Gastrocnemius medialis (tissue), 4 donors: ENCODE data around the gene CCDC106.

ENCODE experiments used
- POLR2A ChIP-seq, 2 donors: fragments of 450-650 bp; IDR thresholded peaks; one replicate each; pipeline ENCODE4 v1.6.1; 2017; ENCODE audit warnings: antibody characterized with exemption in 2 of 2, mild to moderate bottlenecking in 2 of 2, moderate library complexity in 2 of 2
- TF ChIP-seq, protein P1 (sequence below), 5 experiments: fragments of 450-650 bp in 3 of 5; fragments of 200-600 bp in 2 of 5; sonication (generic) in 2 of 5; IDR thresholded peaks in 4 of 5; conservative IDR thresholded peaks in 1 of 5; 1 replicate in 4 of 5; 2 replicates in 1 of 5; pipeline ENCODE4 v1.5.1; 2016 to 2019; ENCODE audit warnings: antibody characterized with exemption in 5 of 5, mild to moderate bottlenecking in 3 of 5, moderate library complexity in 3 of 5

DNA sequence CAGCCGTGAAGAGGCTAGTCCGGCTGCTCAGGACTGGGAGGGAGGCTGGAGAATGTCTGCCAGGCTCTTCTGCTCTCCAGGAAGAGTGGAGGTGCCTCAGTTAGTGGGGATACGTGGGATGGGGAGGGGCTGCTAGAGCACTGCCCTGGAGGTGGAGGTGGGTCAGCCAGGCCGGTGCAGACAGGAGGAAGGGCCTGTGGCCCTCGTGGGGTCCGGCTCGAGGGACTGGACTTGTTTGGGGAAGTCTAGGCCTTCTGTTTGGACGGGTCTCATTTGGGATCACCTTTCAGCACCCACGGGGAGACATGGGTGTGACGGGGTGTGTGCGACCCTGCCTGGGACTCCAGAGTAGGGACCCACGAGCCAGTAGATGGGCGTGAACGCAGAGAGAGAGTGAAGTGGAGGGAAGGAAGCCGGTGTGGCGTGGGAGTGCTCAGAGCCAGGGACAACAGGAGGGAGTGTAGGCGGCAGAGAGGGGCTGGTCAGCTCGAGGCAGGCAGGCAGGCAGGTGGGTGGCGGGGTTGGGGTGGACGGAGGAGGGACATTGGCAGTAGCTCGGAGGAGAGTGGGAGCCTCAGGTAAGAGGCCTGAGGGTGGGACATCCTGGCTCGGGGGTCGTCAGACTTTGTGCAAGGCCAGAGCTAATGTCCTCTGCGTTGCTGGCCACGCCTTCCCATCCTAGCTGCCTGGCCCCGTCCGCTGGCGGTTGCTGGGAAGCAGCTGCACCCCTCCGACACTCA is 38.5 kb downstream of the CCDC106 start:
- TF ChIP-seq, protein P1, sequence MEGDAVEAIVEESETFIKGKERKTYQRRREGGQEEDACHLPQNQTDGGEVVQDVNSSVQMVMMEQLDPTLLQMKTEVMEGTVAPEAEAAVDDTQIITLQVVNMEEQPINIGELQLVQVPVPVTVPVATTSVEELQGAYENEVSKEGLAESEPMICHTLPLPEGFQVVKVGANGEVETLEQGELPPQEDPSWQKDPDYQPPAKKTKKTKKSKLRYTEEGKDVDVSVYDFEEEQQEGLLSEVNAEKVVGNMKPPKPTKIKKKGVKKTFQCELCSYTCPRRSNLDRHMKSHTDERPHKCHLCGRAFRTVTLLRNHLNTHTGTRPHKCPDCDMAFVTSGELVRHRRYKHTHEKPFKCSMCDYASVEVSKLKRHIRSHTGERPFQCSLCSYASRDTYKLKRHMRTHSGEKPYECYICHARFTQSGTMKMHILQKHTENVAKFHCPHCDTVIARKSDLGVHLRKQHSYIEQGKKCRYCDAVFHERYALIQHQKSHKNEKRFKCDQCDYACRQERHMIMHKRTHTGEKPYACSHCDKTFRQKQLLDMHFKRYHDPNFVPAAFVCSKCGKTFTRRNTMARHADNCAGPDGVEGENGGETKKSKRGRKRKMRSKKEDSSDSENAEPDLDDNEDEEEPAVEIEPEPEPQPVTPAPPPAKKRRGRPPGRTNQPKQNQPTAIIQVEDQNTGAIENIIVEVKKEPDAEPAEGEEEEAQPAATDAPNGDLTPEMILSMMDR (IDR thresholded peaks at IDR 0.05 in 4 of 5, conservative IDR thresholded peaks at IDR 0.05 in 1 of 5): no peak
- TF ChIP-seq POLR2A (IDR thresholded peaks at IDR 0.05): no peak
